ENCODE data around the gene ETV3.

The ETV3 gene

GRCh38 chr1:157142765-157143423 lies 4.7 kb upstream of the ETV3 start:
- Histone ChIP-seq H3K36me3 (ENCODE audit: control insufficient read depth in 5 of 5, insufficient read depth in 5 of 5, low read length in 5 of 5) (no peaks in the 10 kb centered on the region), H3K27ac (ENCODE audit: low read depth, low read length) (no peak overlapping the region), H3K9ac (ENCODE audit: low read length in 5 of 5) (no peak overlapping the region), H3K4me1 (ENCODE audit: control insufficient read depth in 5 of 5, insufficient read depth in 5 of 5, low read length in 5 of 5) (peaks cover 3 to 24% (median 13%) of the 10 kb centered on the region in 5 donors), H3K4me3 (ENCODE audit: low read depth in 1 of 5, low read length in 5 of 5) (no peak overlapping the region), H3K27me3 (ENCODE audit: control insufficient read depth in 5 of 5, insufficient read depth in 4 of 5, low read length in 5 of 5) (no peaks in the 10 kb centered on the region), H3K9me3 (ENCODE audit: control insufficient read depth in 5 of 5, low read length in 5 of 5) (no peaks in the 10 kb centered on the region)

DNA sequence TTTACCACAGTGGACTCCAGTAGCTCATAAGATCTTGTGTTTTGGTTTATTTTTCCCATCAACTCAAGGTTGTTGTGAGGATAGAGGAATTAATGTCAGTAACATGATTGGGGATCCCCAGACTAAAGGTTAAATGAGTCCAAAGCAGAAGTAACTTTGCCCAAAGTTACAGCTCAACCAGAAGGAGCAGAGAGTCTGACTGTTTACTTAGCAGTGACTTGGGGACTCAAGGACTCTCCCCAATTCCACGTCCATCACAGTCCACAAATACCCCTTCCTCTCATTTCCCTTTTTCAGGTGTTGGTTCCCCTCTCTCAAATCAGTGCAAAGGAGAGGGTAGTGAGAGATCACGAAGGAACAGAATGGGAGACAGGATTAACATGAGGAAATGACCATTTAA lies 4.0 kb upstream of the ETV3 start:
- Histone ChIP-seq H3K27ac (ENCODE audit: low read depth, low read length) (no peak overlapping the region), H3K36me3 (ENCODE audit: control insufficient read depth in 5 of 5, insufficient read depth in 5 of 5, low read length in 5 of 5) (no peaks in the 10 kb centered on the region), H3K4me1 (ENCODE audit: control insufficient read depth in 5 of 5, insufficient read depth in 5 of 5, low read length in 5 of 5) (peaks cover 3 to 26% (median 17%) of the 10 kb centered on the region in 5 donors), H3K4me3 (ENCODE audit: low read depth in 1 of 5, low read length in 5 of 5) (no peak overlapping the region), H3K27me3 (ENCODE audit: control insufficient read depth in 5 of 5, insufficient read depth in 4 of 5, low read length in 5 of 5) (no peaks in the 10 kb centered on the region), H3K9ac (ENCODE audit: low read length in 5 of 5) (no peak overlapping the region), H3K9me3 (ENCODE audit: control insufficient read depth in 5 of 5, low read length in 5 of 5) (no peaks in the 10 kb centered on the region)

DNA sequence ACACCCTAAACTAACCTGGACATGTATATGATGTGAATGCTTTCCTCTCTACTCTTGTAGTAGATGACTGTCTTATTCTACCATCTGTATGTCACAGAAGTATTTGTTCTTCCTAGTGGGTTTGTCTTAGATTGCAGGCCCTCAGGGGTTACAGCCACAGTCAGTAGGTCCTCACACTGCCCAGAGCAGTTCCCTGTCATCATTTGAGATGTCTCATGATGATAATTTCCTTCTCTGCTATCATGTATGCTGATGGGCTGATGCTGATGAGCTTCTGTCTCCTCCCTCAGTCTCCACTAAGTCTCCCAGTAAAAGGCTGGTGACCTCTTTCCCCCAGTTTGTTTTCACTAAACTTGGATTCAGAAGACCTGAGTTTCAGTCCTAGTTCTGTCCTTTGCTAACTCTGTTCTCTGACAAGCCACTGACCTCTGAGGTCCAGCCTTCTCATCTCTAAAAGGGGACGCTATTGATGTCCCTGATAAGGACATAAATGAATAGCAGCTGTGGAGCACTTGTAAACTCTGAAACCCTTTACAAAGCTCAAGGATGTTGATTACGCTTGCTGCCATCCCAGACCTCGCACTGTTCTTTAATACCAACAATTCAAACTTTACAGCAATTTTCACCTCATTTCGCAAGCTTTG lies 3.1 kb upstream of the ETV3 start:
- H3K4me3 ChIP-seq (ENCODE audit: low read depth in 1 of 5, low read length in 5 of 5) = no peak overlapping the region
- peaks cover 3 to 28% (median 25%) of the 10 kb centered on the region in 5 donors for H3K4me1 ChIP-seq (ENCODE audit: control insufficient read depth in 5 of 5, insufficient read depth in 5 of 5, low read length in 5 of 5)
- no peak overlapping the region for H3K27ac ChIP-seq (ENCODE audit: low read depth, low read length)
- no peaks in the 10 kb centered on the region for H3K36me3 ChIP-seq (ENCODE audit: control insufficient read depth in 5 of 5, insufficient read depth in 5 of 5, low read length in 5 of 5)
- H3K9ac ChIP-seq (ENCODE audit: low read length in 5 of 5) = no peak overlapping the region
- H3K9me3 ChIP-seq (ENCODE audit: control insufficient read depth in 5 of 5, low read length in 5 of 5) = no peaks in the 10 kb centered on the region
- no peaks in the 10 kb centered on the region for H3K27me3 ChIP-seq (ENCODE audit: control insufficient read depth in 5 of 5, insufficient read depth in 4 of 5, low read length in 5 of 5)

DNA sequence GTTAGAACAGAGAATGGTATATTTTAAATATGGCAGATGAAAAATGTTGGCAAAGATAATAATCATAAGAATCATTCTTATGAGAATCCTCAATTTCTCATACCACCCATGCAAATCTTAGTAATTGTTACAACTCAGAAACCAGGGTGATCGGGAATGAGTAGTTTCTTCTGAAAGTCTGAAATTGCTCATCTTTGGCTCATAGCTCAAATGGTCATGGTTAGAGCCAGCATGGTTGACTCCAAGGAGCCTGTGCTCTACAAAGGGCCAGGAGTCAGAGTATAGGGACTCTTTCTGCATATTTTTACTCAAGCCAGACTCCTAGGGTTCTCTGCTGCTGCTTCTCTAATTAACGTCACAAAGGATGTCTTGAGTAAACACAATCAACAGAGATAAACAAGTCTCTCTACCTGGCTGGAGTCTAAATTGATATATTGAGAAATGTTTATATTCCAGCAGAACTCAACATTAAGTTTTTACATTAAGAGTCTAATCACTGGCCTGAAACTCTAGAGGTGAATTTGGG lies 1.9 kb upstream of the ETV3 start:
- peaks cover 3 to 36% (median 32%) of the 10 kb centered on the region in 5 donors for H3K4me1 ChIP-seq (ENCODE audit: control insufficient read depth in 5 of 5, insufficient read depth in 5 of 5, low read length in 5 of 5)
- H3K27me3 ChIP-seq (ENCODE audit: control insufficient read depth in 5 of 5, insufficient read depth in 4 of 5, low read length in 5 of 5) = no peaks in the 10 kb centered on the region
- H3K36me3 ChIP-seq (ENCODE audit: control insufficient read depth in 5 of 5, insufficient read depth in 5 of 5, low read length in 5 of 5) = peaks cover 6 to 11% (median 10%) of the 10 kb centered on the region in 5 donors
- H3K9me3 ChIP-seq (ENCODE audit: control insufficient read depth in 5 of 5, low read length in 5 of 5) = no peaks in the 10 kb centered on the region
- no peak overlapping the region for H3K4me3 ChIP-seq (ENCODE audit: low read depth in 1 of 5, low read length in 5 of 5)
- H3K27ac ChIP-seq (ENCODE audit: low read depth, low read length) = no peak overlapping the region
- no peak overlapping the region for H3K9ac ChIP-seq (ENCODE audit: low read length in 5 of 5)

- H3K27me3 ChIP-seq (ENCODE audit: control insufficient read depth in 5 of 5, insufficient read depth in 4 of 5, low read length in 5 of 5) = no peaks in the 10 kb centered on the region
- peak overlapping the region; percentile 93 to 97 (median 96) for H3K9ac ChIP-seq (ENCODE audit: low read length in 5 of 5)
- peaks cover 3 to 44% (median 32%) of the 10 kb centered on the region in 5 donors for H3K4me1 ChIP-seq (ENCODE audit: control insufficient read depth in 5 of 5, insufficient read depth in 5 of 5, low read length in 5 of 5)
- H3K9me3 ChIP-seq (ENCODE audit: control insufficient read depth in 5 of 5, low read length in 5 of 5) = no peaks in the 10 kb centered on the region
- peaks cover 16 to 20% (median 19%) of the 10 kb centered on the region in 5 donors for H3K36me3 ChIP-seq (ENCODE audit: control insufficient read depth in 5 of 5, insufficient read depth in 5 of 5, low read length in 5 of 5)
- H3K4me3 ChIP-seq (ENCODE audit: low read depth in 1 of 5, low read length in 5 of 5) = peak overlapping the region; percentile 74 to 95 (median 92)
- peak overlapping the region; percentile 95 for H3K27ac ChIP-seq (ENCODE audit: low read depth, low read length)
Observed at GRCh38 chr1:157139052-157139715, 989 bp upstream of the ETV3 start.

GRCh38 chr1:157137408-157138219 lies 581 bp downstream of the ETV3 start:
- peak overlapping the region; percentile 88 to 98 (median 92) for H3K4me3 ChIP-seq (ENCODE audit: low read depth in 1 of 5, low read length in 5 of 5)
- peak overlapping the region; percentile 85 to 97 (median 96) for H3K9ac ChIP-seq (ENCODE audit: low read length in 5 of 5)

DNA sequence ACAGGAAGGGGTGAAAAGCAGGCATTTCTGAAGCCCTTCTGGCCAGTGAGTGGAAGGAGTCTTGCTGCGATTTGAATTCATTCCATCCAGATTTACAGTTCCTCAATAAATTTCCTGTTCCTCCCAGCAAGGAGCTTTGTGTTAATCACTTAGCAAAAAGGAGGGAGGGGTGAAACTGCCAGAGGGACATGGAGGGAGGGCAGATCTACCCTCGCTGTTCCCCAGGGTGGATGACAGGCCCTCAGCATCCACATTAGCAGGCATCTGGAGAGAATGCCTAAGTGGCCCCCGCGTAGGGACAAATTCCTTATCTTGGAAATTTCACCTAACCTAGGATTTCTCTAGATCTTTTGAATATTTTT lies 1.2 kb downstream of the ETV3 start:
- Histone ChIP-seq H3K4me1 (ENCODE audit: control insufficient read depth in 5 of 5, insufficient read depth in 5 of 5, low read length in 5 of 5) (peaks cover 3 to 50% (median 32%) of the 10 kb centered on the region in 5 donors), H3K36me3 (ENCODE audit: control insufficient read depth in 5 of 5, insufficient read depth in 5 of 5, low read length in 5 of 5) (peaks cover 36 to 42% (median 41%) of the 10 kb centered on the region in 5 donors), H3K27ac (ENCODE audit: low read depth, low read length) (peak overlapping the region; percentile 95)

More at GRCh38 chr1:157137408-157138219, 581 bp downstream of the ETV3 start:
- Histone ChIP-seq H3K27ac (ENCODE audit: low read depth, low read length) (peak overlapping the region; percentile 95), H3K9me3 (ENCODE audit: control insufficient read depth in 5 of 5, low read length in 5 of 5) (no peaks in the 10 kb centered on the region), H3K27me3 (ENCODE audit: control insufficient read depth in 5 of 5, insufficient read depth in 4 of 5, low read length in 5 of 5) (no peaks in the 10 kb centered on the region), H3K36me3 (ENCODE audit: control insufficient read depth in 5 of 5, insufficient read depth in 5 of 5, low read length in 5 of 5) (peaks cover 32 to 36% (median 35%) of the 10 kb centered on the region in 5 donors), H3K4me1 (ENCODE audit: control insufficient read depth in 5 of 5, insufficient read depth in 5 of 5, low read length in 5 of 5) (peaks cover 3 to 47% (median 32%) of the 10 kb centered on the region in 5 donors)

GRCh38 chr1:157136133-157136532 lies 2.1 kb downstream of the ETV3 start:
- Histone ChIP-seq H3K9me3 (ENCODE audit: control insufficient read depth in 5 of 5, low read length in 5 of 5) (no peaks in the 10 kb centered on the region), H3K9ac (ENCODE audit: low read length in 5 of 5) (peak overlapping the region in 2 of 5 donors; percentile 96 to 97), H3K27ac (ENCODE audit: low read depth, low read length) (peak overlapping the region; percentile 95), H3K4me3 (ENCODE audit: low read depth in 1 of 5, low read length in 5 of 5) (peak overlapping the region in 2 of 5 donors; percentile 25 to 95), H3K27me3 (ENCODE audit: control insufficient read depth in 5 of 5, insufficient read depth in 4 of 5, low read length in 5 of 5) (no peaks in the 10 kb centered on the region), H3K4me1 (ENCODE audit: control insufficient read depth in 5 of 5, insufficient read depth in 5 of 5, low read length in 5 of 5) (peaks cover 3 to 50% (median 32%) of the 10 kb centered on the region in 5 donors), H3K36me3 (ENCODE audit: control insufficient read depth in 5 of 5, insufficient read depth in 5 of 5, low read length in 5 of 5) (peaks cover 43 to 50% (median 50%) of the 10 kb centered on the region in 5 donors)

More for the DNA sequence above, 1.2 kb downstream of the ETV3 start:
- Histone ChIP-seq H3K9me3 (ENCODE audit: control insufficient read depth in 5 of 5, low read length in 5 of 5) (no peaks in the 10 kb centered on the region), H3K4me3 (ENCODE audit: low read depth in 1 of 5, low read length in 5 of 5) (peak overlapping the region; percentile 88 to 98 (median 92)), H3K9ac (ENCODE audit: low read length in 5 of 5) (peak overlapping the region; percentile 85 to 97 (median 96)), H3K27me3 (ENCODE audit: control insufficient read depth in 5 of 5, insufficient read depth in 4 of 5, low read length in 5 of 5) (no peaks in the 10 kb centered on the region)

GRCh38 chr1:157135646-157136045 lies 2.5 kb downstream of the ETV3 start:
- Histone ChIP-seq H3K4me1 (ENCODE audit: control insufficient read depth in 5 of 5, insufficient read depth in 5 of 5, low read length in 5 of 5) (peaks cover 3 to 50% (median 32%) of the 10 kb centered on the region in 5 donors), H3K4me3 (ENCODE audit: low read depth in 1 of 5, low read length in 5 of 5) (no peak overlapping the region), H3K27ac (ENCODE audit: low read depth, low read length) (no peak overlapping the region), H3K9ac (ENCODE audit: low read length in 5 of 5) (peak overlapping the region in 1 of 5 donors; percentile 96), H3K27me3 (ENCODE audit: control insufficient read depth in 5 of 5, insufficient read depth in 4 of 5, low read length in 5 of 5) (no peaks in the 10 kb centered on the region), H3K9me3 (ENCODE audit: control insufficient read depth in 5 of 5, low read length in 5 of 5) (no peaks in the 10 kb centered on the region), H3K36me3 (ENCODE audit: control insufficient read depth in 5 of 5, insufficient read depth in 5 of 5, low read length in 5 of 5) (peaks cover 48 to 55% (median 54%) of the 10 kb centered on the region in 5 donors)

Data from subcutaneous abdominal adipose tissue (tissue), 5 donors.